A549 (cell line): Measurements from ENCODE around the gene PRKG1.

Experiments
- CEBPB ChIP-seq, 2 experiments: fragments of >200 bp in 1 of 2; sonication (Bioruptor Twin) in 1 of 2; formaldehyde crosslinking in 1 of 2; IDR thresholded peaks; 2 replicates each; pipeline ENCODE4 v1.6.1; 2012 to 2016
- EHMT2 ChIP-seq: fragments of 200-600 bp; sonication (generic); IDR thresholded peaks from 2 replicates; pipeline ENCODE4 v1.6.1; 2016; ENCODE audit warnings: antibody characterized with exemption, low read depth, mild to moderate bottlenecking, moderate library complexity
- EP300 ChIP-seq, 2 experiments: fragments of >200 bp; sonication (Bioruptor Twin); formaldehyde crosslinking; IDR thresholded peaks; 2 replicates in 1 of 2; 3 replicates in 1 of 2; pipeline ENCODE4 v1.6.1; 2016 to 2017
- FOSL2 ChIP-seq, 2 experiments: fragments of 450-650 bp in 1 of 2; fragments of >200 bp in 1 of 2; sonication (Bioruptor Twin) in 1 of 2; formaldehyde crosslinking; IDR thresholded peaks; 2 replicates each; pipeline versions ENCODE4 v1.5.0 to v1.6.1; 2016 to 2020; ENCODE audit warnings: mild to moderate bottlenecking in 1 of 2, moderate library complexity in 1 of 2
- KDM1A ChIP-seq: fragments of 200-600 bp; sonication (generic); IDR thresholded peaks from 2 replicates; pipeline ENCODE4 v1.6.1; 2016; ENCODE audit warnings: low read depth, mild to moderate bottlenecking
- KDM5A ChIP-seq: fragments of 200-600 bp; sonication (generic); IDR thresholded peaks from 2 replicates; pipeline ENCODE4 v1.6.1; 2016; ENCODE audit warnings: antibody characterized with exemption, mild to moderate bottlenecking
- MAFK ChIP-seq: fragments of 450-650 bp; IDR thresholded peaks from 2 replicates; pipeline ENCODE4 v1.6.1; 2014; ENCODE audit not compliant: partially characterized antibody
- NPAS2 ChIP-seq: fragments of 250-450 bp; sonication (Bioruptor Pico); IDR thresholded peaks from 2 replicates; pipeline ENCODE4 v1.8.0; 2022; ENCODE audit warnings: mild to moderate bottlenecking, moderate library complexity, borderline replicate concordance
- POLR2A ChIP-seq: IDR thresholded peaks from 2 replicates; pipeline ENCODE4 v1.6.1; 2012; ENCODE audit warnings: mild to moderate bottlenecking, low read length
- RAD21 ChIP-seq, 2 experiments: fragments of >200 bp in 1 of 2; sonication (Bioruptor Twin) in 1 of 2; formaldehyde crosslinking in 1 of 2; IDR thresholded peaks in 1 of 2; conservative IDR thresholded peaks in 1 of 2; 2 replicates in 1 of 2; 3 replicates in 1 of 2; pipeline ENCODE4 v1.6.1; 2012 to 2018; ENCODE audit warnings: inconsistent platforms in 1 of 2
- RARB ChIP-seq: fragments of 250-450 bp; sonication (Bioruptor Pico); IDR thresholded peaks from 2 replicates; pipeline ENCODE4 v1.8.0; 2021; ENCODE audit warnings: mild to moderate bottlenecking, moderate library complexity
- RCOR1 ChIP-seq: fragments of 150-350 bp; IDR thresholded peaks from 2 replicates; pipeline ENCODE4 v1.6.1; 2014; ENCODE audit warnings: antibody characterized with exemption, low read length, low read depth
- TF ChIP-seq, protein P1 (sequence below): fragments of >200 bp; sonication (Bioruptor Twin); formaldehyde crosslinking; IDR thresholded peaks from 3 replicates; pipeline ENCODE4 v1.5.1; 2016
- TF ChIP-seq, protein P2 (sequence below): IDR thresholded peaks from 2 replicates; pipeline ENCODE4 v1.6.1; 2012

DNA sequence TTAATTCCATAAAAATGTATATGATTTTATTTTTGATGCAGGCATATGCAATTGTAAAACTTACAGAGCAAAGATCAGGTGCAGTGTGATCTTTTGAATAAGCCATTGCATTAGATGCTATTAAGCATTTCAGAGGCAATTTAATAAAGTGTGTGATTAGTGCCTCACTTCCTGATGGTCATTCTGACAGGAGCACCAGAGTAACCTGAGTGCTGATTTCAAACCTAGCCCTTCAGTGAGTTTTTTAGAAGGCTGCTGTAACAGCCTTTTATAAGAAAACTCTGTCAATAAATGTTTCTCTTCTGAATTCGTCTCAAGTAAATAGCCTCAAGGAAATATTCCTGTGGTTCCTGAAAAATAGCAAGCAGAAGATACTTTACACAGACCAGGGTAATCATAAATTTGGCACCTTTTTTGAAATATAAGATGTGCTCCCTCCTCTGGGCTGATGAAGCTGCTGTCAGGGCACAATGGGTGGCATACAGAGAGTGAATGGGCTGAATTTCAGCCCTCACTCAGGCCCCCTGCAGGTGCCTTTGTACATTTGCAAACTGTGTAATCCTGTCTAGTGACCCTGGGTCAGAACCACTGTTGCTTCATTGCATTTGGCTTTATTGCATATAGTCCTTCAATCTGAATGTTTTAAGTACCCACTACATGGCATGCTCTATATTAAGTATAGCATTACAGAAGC, 818.8 kb downstream of the PRKG1 start:
- no peak for TF ChIP-seq EP300 (IDR thresholded peaks at IDR 0.05)
- TF ChIP-seq, protein P1, sequence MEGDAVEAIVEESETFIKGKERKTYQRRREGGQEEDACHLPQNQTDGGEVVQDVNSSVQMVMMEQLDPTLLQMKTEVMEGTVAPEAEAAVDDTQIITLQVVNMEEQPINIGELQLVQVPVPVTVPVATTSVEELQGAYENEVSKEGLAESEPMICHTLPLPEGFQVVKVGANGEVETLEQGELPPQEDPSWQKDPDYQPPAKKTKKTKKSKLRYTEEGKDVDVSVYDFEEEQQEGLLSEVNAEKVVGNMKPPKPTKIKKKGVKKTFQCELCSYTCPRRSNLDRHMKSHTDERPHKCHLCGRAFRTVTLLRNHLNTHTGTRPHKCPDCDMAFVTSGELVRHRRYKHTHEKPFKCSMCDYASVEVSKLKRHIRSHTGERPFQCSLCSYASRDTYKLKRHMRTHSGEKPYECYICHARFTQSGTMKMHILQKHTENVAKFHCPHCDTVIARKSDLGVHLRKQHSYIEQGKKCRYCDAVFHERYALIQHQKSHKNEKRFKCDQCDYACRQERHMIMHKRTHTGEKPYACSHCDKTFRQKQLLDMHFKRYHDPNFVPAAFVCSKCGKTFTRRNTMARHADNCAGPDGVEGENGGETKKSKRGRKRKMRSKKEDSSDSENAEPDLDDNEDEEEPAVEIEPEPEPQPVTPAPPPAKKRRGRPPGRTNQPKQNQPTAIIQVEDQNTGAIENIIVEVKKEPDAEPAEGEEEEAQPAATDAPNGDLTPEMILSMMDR = no peak
- TF ChIP-seq FOSL2 (IDR thresholded peaks at IDR 0.05) = no peak
- TF ChIP-seq FOSL2 (CRISPR knock-in tag; IDR thresholded peaks at IDR 0.05) = no peak
- TF ChIP-seq, protein P2, sequence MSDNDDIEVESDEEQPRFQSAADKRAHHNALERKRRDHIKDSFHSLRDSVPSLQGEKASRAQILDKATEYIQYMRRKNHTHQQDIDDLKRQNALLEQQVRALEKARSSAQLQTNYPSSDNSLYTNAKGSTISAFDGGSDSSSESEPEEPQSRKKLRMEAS = no peak
- no peak for TF ChIP-seq CEBPB (IDR thresholded peaks at IDR 0.05)
- TF ChIP-seq POLR2A = no peak
- TF ChIP-seq KDM1A = no peak
- TF ChIP-seq KDM5A = no peak
- TF ChIP-seq NPAS2 (CRISPR knock-in tag) = no peak
- TF ChIP-seq MAFK = no peak
- no peak for TF ChIP-seq EHMT2
- no peak for TF ChIP-seq RCOR1
- no peak for TF ChIP-seq RARB (CRISPR knock-in tag)
- TF ChIP-seq RAD21 (conservative IDR thresholded peaks at IDR 0.05 in 1 of 2, IDR thresholded peaks at IDR 0.05 in 1 of 2) = no peak
